A673 (cell line): Measurements from ENCODE around the gene ARFGAP1. TPM values are rescaled to one million over a fixed set of nuclear protein-coding genes. Genes with fewer than 3 reads are reported as not detected.

Source experiments
- BruUV-seq: library from RNA; stranded (reverse); fragments of 400-500 nt; replicated peaks from 2 replicates; lab custom pipeline; 2021; lab: Mats Ljungman, UMichigan
- CTCF ChIA-PET: fragments of 300-600 bp; sonication (Branson Sonifier 250); formaldehyde crosslinking; loops from one replicate; lab custom pipeline; 2022; ENCODE audit warnings: antibody characterized with exemption; lab: Charles Lee
- POLR2A ChIA-PET: fragments of 300-600 bp; sonication (Branson Sonifier 250); formaldehyde crosslinking; loops from one replicate; lab custom pipeline; 2022; ENCODE audit warnings: antibody characterized with exemption; ENCODE audit not compliant: low non-redundant PET; lab: Charles Lee
- DNase-seq: peaks from one replicate; pipeline ENCODE4 v3.0.0-alpha.2; 2015; ENCODE audit warnings: low spot score
- H3K27ac ChIP-seq: fragments of 200-600 bp; sonication (generic); 2 replicates; pipeline ENCODE4 v1.5.1; 2016; ENCODE audit warnings: mixed run types, low read depth, mild to moderate bottlenecking, mixed read lengths, antibody characterized with exemption, low read length; ENCODE audit not compliant: poor library complexity, severe bottlenecking
- H3K27me3 ChIP-seq: fragments of 200-600 bp; sonication (generic); replicated peaks from 2 replicates; pipeline ENCODE4 v1.6.1; 2017; ENCODE audit warnings: mixed run types, low read depth, mild to moderate bottlenecking, mixed read lengths, antibody characterized with exemption, low read length; ENCODE audit not compliant: insufficient read depth, poor library complexity
- H3K36me3 ChIP-seq: fragments of 200-600 bp; sonication (generic); 2 replicates; pipeline ENCODE4 v1.6.1; 2016; ENCODE audit warnings: mixed run types, mild to moderate bottlenecking, mixed read lengths, antibody characterized with exemption, low read length; ENCODE audit not compliant: insufficient read depth, poor library complexity, severe bottlenecking
- H3K4me1 ChIP-seq: fragments of 200-600 bp; sonication (generic); 2 replicates; pipeline ENCODE4 v1.6.1; 2017; ENCODE audit warnings: mixed run types, mild to moderate bottlenecking, mixed read lengths, antibody characterized with exemption, low read length; ENCODE audit not compliant: insufficient read depth, poor library complexity, severe bottlenecking
- H3K4me3 ChIP-seq: fragments of 200-600 bp; sonication (generic); 2 replicates; pipeline ENCODE4 v1.5.1; 2016; ENCODE audit warnings: low read depth, mixed run types, mild to moderate bottlenecking, mixed read lengths, low read length; ENCODE audit not compliant: poor library complexity, severe bottlenecking
- H3K9me3 ChIP-seq: fragments of 200-600 bp; sonication (generic); 2 replicates; pipeline ENCODE4 v1.6.1; 2016; ENCODE audit warnings: mixed run types, low read depth, mild to moderate bottlenecking, mixed read lengths, antibody characterized with exemption, low read length; ENCODE audit not compliant: poor library complexity, severe bottlenecking
- EZH2 ChIP-seq: fragments of 200-600 bp; sonication (generic); IDR thresholded peaks from 2 replicates; pipeline ENCODE4 v1.6.1; 2017; ENCODE audit warnings: borderline replicate concordance, low read depth, mild to moderate bottlenecking, mixed read lengths, antibody characterized with exemption, low read length; ENCODE audit not compliant: poor library complexity, severe bottlenecking
- intact Hi-C: fragments of 100-400 bp; cut with micrococcal nuclease; formaldehyde crosslinking; loops from one replicate; pipeline ENCODE4 v1.10.0; 2022; ENCODE audit not compliant: unreplicated experiment
- total RNA-seq: library from RNA; stranded (reverse); gene quantifications from 2 replicates; pipeline ENCODE4 v1.2.3, GENCODE V29; 2021
- TF ChIP-seq, protein P1 (sequence below): fragments of 300-800, 200-600 bp; sonication (generic); conservative IDR thresholded peaks from 2 replicates; pipeline ENCODE4 v1.5.1; 2017; ENCODE audit warnings: low read depth, mild to moderate bottlenecking, antibody characterized with exemption, low read length, moderate library complexity, mixed read lengths

The ARFGAP1 gene
- total RNA-seq, 1 experiment from 2014 or later, result 90.4 TPM

DNA sequence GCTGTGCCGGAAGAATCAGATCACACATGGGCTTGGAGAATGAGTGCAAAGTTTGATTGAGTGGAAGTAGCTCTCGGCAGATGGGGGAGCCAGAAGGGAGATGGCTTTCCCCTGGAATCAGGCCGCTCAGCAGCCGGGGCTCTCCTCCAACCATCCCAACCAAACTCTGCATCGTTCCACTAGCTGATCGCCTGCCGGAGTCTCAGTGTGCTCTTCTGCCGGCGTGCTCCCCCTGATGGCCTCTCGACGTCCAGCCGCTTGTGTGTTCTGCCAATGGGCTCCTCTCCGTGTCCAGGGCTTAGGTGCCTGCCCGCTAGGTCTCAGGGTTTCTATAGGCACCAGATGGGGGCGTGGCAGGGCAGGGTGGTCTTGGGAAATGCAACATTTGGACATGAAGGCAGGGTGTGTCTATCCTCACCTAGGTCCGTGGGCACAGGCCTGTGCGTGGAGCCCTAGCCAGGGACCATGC lies 41.8 kb upstream of the ARFGAP1 start:
- BruUV-seq, result no TSS peak
- intact Hi-C loops, result no loop called here
- CTCF ChIA-PET, result no interaction called here
- Histone ChIP-seq H3K36me3 (no peaks in the 10 kb centered on the region), H3K4me1 (no peaks in the 10 kb centered on the region), H3K9me3 (no peaks in the 10 kb centered on the region), H3K27ac (no peak overlapping the region), H3K4me3 (no peak overlapping the region), H3K27me3 (peaks cover 20% of the 10 kb centered on the region)
- peak; percentile 33 for DNase-seq
- TF ChIP-seq, protein P1, sequence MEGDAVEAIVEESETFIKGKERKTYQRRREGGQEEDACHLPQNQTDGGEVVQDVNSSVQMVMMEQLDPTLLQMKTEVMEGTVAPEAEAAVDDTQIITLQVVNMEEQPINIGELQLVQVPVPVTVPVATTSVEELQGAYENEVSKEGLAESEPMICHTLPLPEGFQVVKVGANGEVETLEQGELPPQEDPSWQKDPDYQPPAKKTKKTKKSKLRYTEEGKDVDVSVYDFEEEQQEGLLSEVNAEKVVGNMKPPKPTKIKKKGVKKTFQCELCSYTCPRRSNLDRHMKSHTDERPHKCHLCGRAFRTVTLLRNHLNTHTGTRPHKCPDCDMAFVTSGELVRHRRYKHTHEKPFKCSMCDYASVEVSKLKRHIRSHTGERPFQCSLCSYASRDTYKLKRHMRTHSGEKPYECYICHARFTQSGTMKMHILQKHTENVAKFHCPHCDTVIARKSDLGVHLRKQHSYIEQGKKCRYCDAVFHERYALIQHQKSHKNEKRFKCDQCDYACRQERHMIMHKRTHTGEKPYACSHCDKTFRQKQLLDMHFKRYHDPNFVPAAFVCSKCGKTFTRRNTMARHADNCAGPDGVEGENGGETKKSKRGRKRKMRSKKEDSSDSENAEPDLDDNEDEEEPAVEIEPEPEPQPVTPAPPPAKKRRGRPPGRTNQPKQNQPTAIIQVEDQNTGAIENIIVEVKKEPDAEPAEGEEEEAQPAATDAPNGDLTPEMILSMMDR, result peak; percentile 53
- TF ChIP-seq EZH2, result no peak
- POLR2A ChIA-PET, result no interaction called here

DNA sequence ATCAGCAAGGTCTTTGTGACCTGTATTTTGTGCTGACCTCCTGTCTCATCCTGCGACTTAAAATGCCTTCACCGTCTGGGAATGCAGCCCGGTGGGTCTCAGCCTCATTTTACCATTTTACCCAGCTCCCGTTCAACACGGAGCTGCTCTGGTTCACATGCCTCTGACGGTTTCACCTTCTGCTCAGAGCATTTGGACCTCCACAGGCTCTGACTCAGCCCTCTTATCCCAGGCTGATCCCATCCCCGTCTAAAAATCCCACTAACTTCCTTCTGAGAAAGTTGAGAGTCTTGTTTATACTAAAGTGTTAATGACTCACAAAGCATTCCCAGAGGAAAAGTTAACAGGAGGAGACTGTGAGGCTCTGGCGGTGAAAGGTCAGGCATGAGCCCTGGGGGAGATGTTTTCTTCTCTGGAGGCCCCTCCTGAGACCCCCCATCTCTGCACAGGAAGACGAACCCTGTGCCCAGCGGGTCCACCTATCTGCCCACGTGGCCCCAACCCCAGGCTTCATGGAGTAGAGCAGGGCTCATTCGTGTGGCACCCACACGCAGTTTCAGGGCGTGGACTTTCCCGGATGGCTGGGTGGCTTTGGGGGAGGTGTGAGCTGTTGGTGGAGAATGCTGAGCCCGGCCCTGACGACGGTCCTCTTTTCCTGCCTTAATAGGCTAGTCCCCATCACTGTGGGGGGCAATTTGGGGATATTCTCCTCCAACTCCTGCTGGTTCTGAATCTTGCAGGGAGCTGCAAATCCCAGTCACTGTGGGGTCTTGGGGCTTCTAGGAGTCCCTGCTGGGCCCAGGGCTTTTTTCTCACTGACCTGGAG lies 40.2 kb upstream of the ARFGAP1 start:
- DNase-seq, result no peak
- intact Hi-C loops, result no loop called here
- no peak overlapping the region for H3K27ac ChIP-seq
- no peak overlapping the region for H3K4me3 ChIP-seq
- no peaks in the 10 kb centered on the region for H3K36me3 ChIP-seq
- BruUV-seq, result no TSS peak
- TF ChIP-seq, protein P1, result no peak
- TF ChIP-seq EZH2, result no peak
- CTCF ChIA-PET, result interaction anchor here (1.1 kb wide), 1 partner anchor 9 kb away, joined by 3 read pairs; no protein-coding TSS in a partner anchor
- H3K4me1 ChIP-seq, result no peaks in the 10 kb centered on the region
- no peaks in the 10 kb centered on the region for H3K9me3 ChIP-seq
- POLR2A ChIA-PET, result no interaction called here
- peaks cover 20% of the 10 kb centered on the region for H3K27me3 ChIP-seq

DNA sequence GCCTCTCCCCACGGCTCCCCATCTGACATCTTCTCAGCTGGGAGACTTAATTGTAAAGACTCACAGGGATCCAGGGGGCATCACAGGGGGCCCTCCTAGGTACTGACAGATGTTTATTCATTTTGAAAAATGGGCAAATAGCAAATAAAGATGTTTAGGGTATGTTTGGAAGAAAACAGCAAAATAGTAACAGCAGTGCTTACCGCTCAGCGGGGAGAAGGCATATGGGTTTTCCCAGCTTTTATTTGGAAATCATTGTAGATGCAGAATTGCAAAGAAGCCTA lies 39.6 kb upstream of the ARFGAP1 start:
- CTCF ChIA-PET, result interaction anchor here (1.1 kb wide), 1 partner anchor 9 kb away, joined by 3 read pairs; no protein-coding TSS in a partner anchor
- Histone ChIP-seq H3K4me1 (no peaks in the 10 kb centered on the region), H3K36me3 (no peaks in the 10 kb centered on the region), H3K4me3 (no peak overlapping the region), H3K27me3 (peaks cover 20% of the 10 kb centered on the region), H3K9me3 (no peaks in the 10 kb centered on the region), H3K27ac (no peak overlapping the region)
- TF ChIP-seq EZH2, result no peak
- TF ChIP-seq, protein P1, result no peak
- no peak for DNase-seq
- POLR2A ChIA-PET, result no interaction called here
- BruUV-seq, result no TSS peak
- intact Hi-C loops, result no loop called here
